Transverse colon (tissue), 4 donors: Measurements from ENCODE around the gene AIG1. TPM values are rescaled to one million over a fixed set of nuclear protein-coding genes. Genes with fewer than 3 reads are reported as not detected.

Experiments
- DNase-seq: peaks from one replicate; pipeline ENCODE4 v3.0.0-alpha.2; 2019
- H3K27ac ChIP-seq, 4 donors: fragments of 200-600 bp; sonication (generic); 2 replicates each; pipeline ENCODE4 v1.5.1; 2016 to 2018; ENCODE audit warnings: inconsistent platforms in 4 of 4
- H3K27me3 ChIP-seq: fragments of 200-600 bp; sonication (generic); 2 replicates; pipeline ENCODE4 v1.5.1; 2017; ENCODE audit warnings: inconsistent platforms
- H3K36me3 ChIP-seq, 4 donors: fragments of 200-600 bp; sonication (generic); 2 replicates each; pipeline ENCODE4 v1.5.1; 2017 to 2019; ENCODE audit warnings: inconsistent platforms in 4 of 4
- H3K4me1 ChIP-seq, 4 donors: fragments of 200-600 bp; sonication (generic); 2 replicates each; pipeline ENCODE4 v1.5.1; 2017 to 2020; ENCODE audit warnings: inconsistent platforms in 4 of 4
- H3K4me3 ChIP-seq, 4 donors: fragments of 200-600 bp; sonication (generic); 1 replicate in 1 of 4; 2 replicates in 3 of 4; pipeline versions ENCODE4 v1.5.1 to v1.6.1; 2017 to 2019; ENCODE audit warnings: inconsistent platforms in 4 of 4
- H3K9me3 ChIP-seq, 2 donors: fragments of 200-600 bp; sonication (generic); 2 replicates each; pipeline ENCODE4 v1.5.1; 2017 to 2019; ENCODE audit warnings: inconsistent platforms in 2 of 2
- CTCF ChIP-seq, 5 experiments: fragments of 200-600 bp in 3 of 5; fragments of 450-650 bp in 2 of 5; sonication (generic) in 3 of 5; IDR thresholded peaks; 1 replicate in 2 of 5; 2 replicates in 3 of 5; pipeline ENCODE4 v1.5.1; 2016 to 2017; ENCODE audit warnings: antibody characterized with exemption in 5 of 5, inconsistent platforms in 3 of 5, mild to moderate bottlenecking in 2 of 5, moderate library complexity in 1 of 5
- EP300 ChIP-seq: sonication (generic); formaldehyde crosslinking; IDR thresholded peaks from one replicate; pipeline ENCODE4 v1.6.1; 2017; ENCODE audit warnings: antibody characterized with exemption, low read depth
- POLR2A ChIP-seq: fragments of 450-650 bp; IDR thresholded peaks from one replicate; pipeline ENCODE4 v1.6.1; 2016; ENCODE audit warnings: antibody characterized with exemption, mild to moderate bottlenecking, moderate library complexity
- POLR2AphosphoS5 ChIP-seq, 3 donors: sonication (generic); formaldehyde crosslinking; IDR thresholded peaks; one replicate each; pipeline ENCODE4 v1.6.1; 2016; ENCODE audit warnings: antibody characterized with exemption in 3 of 3
- WGBS, 2 donors: methylation state at CpG; one replicate each; pipeline ENCODE4 v1.1.5; 2018; ENCODE audit warnings: low coverage in 1 of 2; 5-methylcytosine and 5-hydroxymethylcytosine counted together
- in situ Hi-C, 4 donors: fragments of 200-750 bp; cut with MboI; loops; one replicate each; pipeline versions ENCODE4 v1.15.0 to v1.15.1; 2017; ENCODE audit warnings: low sequenced_read_pairs in 3 of 4, low pct_ligation_motif_present in 1 of 4, low pct_unique_long_range_greater_than_20kb in 1 of 4
- intact Hi-C: fragments of 100-400 bp; cut with DNase I; formaldehyde crosslinking; loops from one replicate; pipeline ENCODE4 v1.15.1; 2023; ENCODE audit warnings: low total_unique reads
- total RNA-seq, 4 donors: library from RNA; depleted of rRNA; stranded (reverse); fragments of >200 nt; gene quantifications; one replicate each; pipeline ENCODE4 v1.1.0, GENCODE V29; 2016

AIG1 gene
- total RNA-seq, 4 donors from 2014 or later = 16.5 to 38.2 (median 21.6) TPM

DNA sequence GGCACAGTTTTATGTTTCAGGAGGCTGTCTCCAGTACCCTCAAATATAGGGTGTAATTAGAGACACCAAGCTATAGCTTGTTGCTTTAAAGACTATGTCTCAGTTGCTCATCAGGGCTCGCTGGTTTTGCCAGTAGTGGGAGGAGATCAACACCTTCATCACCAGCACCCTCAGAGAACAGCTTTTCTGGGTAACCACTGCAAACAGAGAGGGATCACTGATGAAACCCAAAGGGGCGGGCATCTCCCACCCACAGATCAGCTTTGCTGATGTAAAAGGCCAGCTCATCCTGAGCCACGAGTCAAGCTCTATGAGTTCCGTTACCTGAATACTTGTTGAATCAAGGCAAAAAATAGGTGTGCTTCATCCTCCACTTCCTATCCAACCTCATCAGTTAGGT is 187.7 kb downstream of the AIG1 start:
- Histone ChIP-seq H3K36me3 (no peaks in the 10 kb centered on the region), H3K4me3 (no peak overlapping the region), H3K27me3 (no peaks in the 10 kb centered on the region), H3K4me1 (no peaks in the 10 kb centered on the region), H3K27ac (no peak overlapping the region), H3K9me3 (no peaks in the 10 kb centered on the region)
- 97% methylated on average over 4 of the region's 4 CpGs; no CpG with 5 or more reads in 1 of the 2 donors for WGBS, 2 donors
- DNase-seq = no peak
- TF ChIP-seq CTCF (IDR thresholded peaks at IDR 0.05) = no peak
- no peak for TF ChIP-seq EP300
- TF ChIP-seq POLR2AphosphoS5 (IDR thresholded peaks at IDR 0.05) = no peak
- TF ChIP-seq POLR2A = no peak
- in situ Hi-C loops (no loop called here), intact Hi-C loops (no loop called here)

DNA sequence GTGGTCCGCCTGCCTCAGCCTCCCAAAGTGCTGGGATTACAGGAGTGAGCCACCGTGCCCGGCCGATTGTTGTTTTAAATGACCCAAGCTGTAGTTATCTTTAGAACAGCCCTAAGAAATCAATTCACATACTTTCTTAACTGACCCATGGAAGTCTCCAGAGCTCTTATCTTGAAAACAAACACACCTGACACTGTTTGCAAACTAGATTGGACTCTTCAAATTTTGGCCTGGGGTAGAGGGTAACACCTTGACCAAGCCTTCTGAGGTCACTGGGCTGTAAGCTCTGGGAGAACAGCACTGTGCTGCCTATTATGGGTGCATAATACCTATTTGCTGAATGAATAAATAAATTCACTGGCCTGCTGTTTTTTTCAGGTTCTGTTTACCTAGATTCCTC is 190.6 kb downstream of the AIG1 start:
- 98% methylated on average over 4 of the region's 4 CpGs; no CpG with 5 or more reads in 1 of the 2 donors for WGBS, 2 donors
- intact Hi-C loops = no loop called here
- in situ Hi-C loops = no loop called here

DNA sequence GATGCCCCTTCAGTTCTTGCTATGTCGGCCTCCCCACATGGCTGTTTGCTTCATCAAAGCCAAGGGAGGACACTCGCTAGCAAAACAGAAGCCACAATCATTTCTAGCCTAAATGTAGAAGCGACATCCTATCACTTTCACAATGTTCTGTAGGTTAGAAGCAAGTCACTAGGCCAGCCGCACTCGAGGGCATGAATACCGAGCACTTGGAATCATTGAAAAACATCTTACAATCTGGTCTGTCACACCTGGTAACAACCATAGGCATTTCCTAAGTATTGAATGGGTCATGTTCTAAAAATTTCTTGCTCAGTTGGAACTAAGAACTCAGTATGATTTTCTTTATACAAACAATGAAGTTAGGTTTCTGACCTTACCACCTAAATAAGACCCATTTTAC is 192.3 kb downstream of the AIG1 start:
- no peak for TF ChIP-seq POLR2AphosphoS5 (IDR thresholded peaks at IDR 0.05)
- no peak for TF ChIP-seq POLR2A
- no peak for TF ChIP-seq EP300
- TF ChIP-seq CTCF (IDR thresholded peaks at IDR 0.05) = no peak
- in situ Hi-C loops = no loop called here
- Histone ChIP-seq H3K27me3 (no peaks in the 10 kb centered on the region), H3K4me3 (no peak overlapping the region), H3K9me3 (no peaks in the 10 kb centered on the region), H3K4me1 (no peaks in the 10 kb centered on the region), H3K36me3 (no peaks in the 10 kb centered on the region), H3K27ac (no peak overlapping the region)
- DNase-seq = no peak
- intact Hi-C loops = no loop called here
- WGBS, 2 donors = 95% methylated on average over 6 of the region's 6 CpGs; no CpG with 5 or more reads in 1 of the 2 donors

More for the DNA sequence above, 190.6 kb downstream of the AIG1 start:
- Histone ChIP-seq H3K4me3 (no peak overlapping the region), H3K27me3 (no peaks in the 10 kb centered on the region), H3K4me1 (no peaks in the 10 kb centered on the region), H3K27ac (no peak overlapping the region), H3K9me3 (no peaks in the 10 kb centered on the region), H3K36me3 (no peaks in the 10 kb centered on the region)
- no peak for DNase-seq
- TF ChIP-seq CTCF (IDR thresholded peaks at IDR 0.05) = no peak
- TF ChIP-seq POLR2AphosphoS5 (IDR thresholded peaks at IDR 0.05) = no peak
- TF ChIP-seq POLR2A = no peak
- no peak for TF ChIP-seq EP300

GRCh38 chr6:143253586-143253985 is 192.9 kb downstream of the AIG1 start:
- in situ Hi-C loops = no loop called here
- intact Hi-C loops = no loop called here
- Histone ChIP-seq H3K27ac (no peak overlapping the region), H3K4me3 (no peak overlapping the region), H3K36me3 (no peaks in the 10 kb centered on the region), H3K9me3 (no peaks in the 10 kb centered on the region), H3K27me3 (no peaks in the 10 kb centered on the region), H3K4me1 (no peaks in the 10 kb centered on the region)
- TF ChIP-seq EP300 (no peak), POLR2AphosphoS5 (IDR thresholded peaks at IDR 0.05) (no peak), POLR2A (no peak)
- DNase-seq = no peak
- WGBS, 2 donors = 52 to 59% methylated on average over 4 of the region's 4 CpGs

DNA sequence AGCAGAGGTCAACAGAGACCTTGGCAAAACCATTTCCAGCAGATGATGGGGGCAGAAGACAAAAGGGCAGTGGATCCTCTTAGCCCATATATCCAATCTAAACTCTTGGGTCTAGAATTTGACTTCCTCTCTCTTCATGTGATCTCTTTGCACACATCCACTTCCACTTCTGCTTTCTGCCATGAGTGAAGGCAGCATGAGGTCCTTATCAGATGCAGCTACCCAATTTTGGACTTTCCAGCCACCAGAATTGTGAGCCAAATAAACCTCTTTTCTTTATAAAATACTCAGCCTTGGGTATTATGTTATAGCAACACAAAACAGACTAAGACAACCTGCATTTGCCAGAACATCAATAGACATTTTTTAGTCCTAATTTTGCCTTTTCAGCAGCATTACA is 198.3 kb downstream of the AIG1 start:
- no peaks in the 10 kb centered on the region for H3K27me3 ChIP-seq
- no peaks in the 10 kb centered on the region for H3K9me3 ChIP-seq
- no peak overlapping the region for H3K27ac ChIP-seq
- in situ Hi-C loops (no loop called here), intact Hi-C loops (no loop called here)
- H3K4me1 ChIP-seq = no peaks in the 10 kb centered on the region
- TF ChIP-seq EP300 (no peak), CTCF (IDR thresholded peaks at IDR 0.05) (no peak), POLR2A (no peak), POLR2AphosphoS5 (IDR thresholded peaks at IDR 0.05) (no peak)
- no peaks in the 10 kb centered on the region for H3K36me3 ChIP-seq
- DNase-seq = no peak
- no peak overlapping the region for H3K4me3 ChIP-seq
